GM21786 (cell line): ENCODE measurements around the gene SSH2.

Experiments
- ATAC-seq: cut with Tn5 transposase; IDR thresholded peaks from one replicate; pipeline ENCODE4 v1.9.1; 2021; ENCODE audit not compliant: unreplicated experiment

SSH2 gene

GRCh38 chr17:29579866-29580771 is 349.9 kb downstream of the SSH2 start:
- peak; percentile 79 for ATAC-seq

GRCh38 chr17:29578626-29579485 is 351.2 kb downstream of the SSH2 start:
- ATAC-seq: no peak

GRCh38 chr17:29577385-29578211 is 352.4 kb downstream of the SSH2 start:
- ATAC-seq: no peak

GRCh38 chr17:29577001-29577370 is 353.0 kb downstream of the SSH2 start:
- ATAC-seq: no peak

DNA sequence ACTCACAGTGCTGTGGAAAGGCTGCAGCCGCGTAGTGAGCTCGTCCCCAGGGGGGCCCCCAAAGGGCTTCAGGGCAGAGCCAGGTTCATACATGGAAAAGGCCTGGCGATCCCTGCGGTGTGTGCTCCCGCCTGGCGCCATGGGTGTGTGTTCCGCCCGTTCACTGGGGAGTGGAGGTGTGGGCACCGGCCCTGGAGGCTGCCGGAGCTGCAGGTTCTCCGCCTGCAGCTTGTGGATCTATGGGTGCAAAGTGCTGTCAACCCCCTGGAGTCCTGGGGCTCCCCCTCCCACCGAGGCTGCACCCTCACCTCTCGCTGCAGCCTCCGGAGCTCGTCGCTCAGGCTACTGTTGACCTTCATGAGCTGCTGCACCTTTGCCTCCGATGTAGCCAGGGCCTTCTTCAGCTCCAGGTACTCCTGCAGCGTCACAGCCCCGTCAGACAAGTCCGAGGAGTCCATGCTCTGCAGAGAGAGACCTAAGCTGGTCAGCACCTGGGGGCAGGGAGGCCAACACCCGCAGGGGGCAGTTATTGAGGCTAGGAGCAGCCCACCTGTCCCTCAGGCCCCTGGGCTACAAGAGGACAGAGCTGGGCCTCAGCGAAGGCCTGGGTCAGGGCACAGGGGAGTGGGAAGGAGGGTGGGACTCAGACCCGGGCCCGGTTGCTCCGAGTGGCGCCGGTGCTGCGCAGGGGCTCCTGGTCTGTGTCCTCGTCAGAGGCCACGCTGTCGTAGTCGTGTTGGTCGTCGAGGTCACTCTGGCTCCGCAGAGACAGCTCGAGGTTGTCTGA is 353.6 kb downstream of the SSH2 start:
- no peak for ATAC-seq
